Fibroblast of skin of abdomen (primary cell): Measurements from ENCODE around the gene ZPBP2.
"Not testable (repeated sequence)": the region's sequence is repeated elsewhere in the genome, so short reads cannot be mapped to it uniquely, and the experiment has no call there.

Experiments used
- DNase-seq: peaks from one replicate; pipeline ENCODE4 v3.0.0-alpha.2; 2013

The ZPBP2 gene

DNA sequence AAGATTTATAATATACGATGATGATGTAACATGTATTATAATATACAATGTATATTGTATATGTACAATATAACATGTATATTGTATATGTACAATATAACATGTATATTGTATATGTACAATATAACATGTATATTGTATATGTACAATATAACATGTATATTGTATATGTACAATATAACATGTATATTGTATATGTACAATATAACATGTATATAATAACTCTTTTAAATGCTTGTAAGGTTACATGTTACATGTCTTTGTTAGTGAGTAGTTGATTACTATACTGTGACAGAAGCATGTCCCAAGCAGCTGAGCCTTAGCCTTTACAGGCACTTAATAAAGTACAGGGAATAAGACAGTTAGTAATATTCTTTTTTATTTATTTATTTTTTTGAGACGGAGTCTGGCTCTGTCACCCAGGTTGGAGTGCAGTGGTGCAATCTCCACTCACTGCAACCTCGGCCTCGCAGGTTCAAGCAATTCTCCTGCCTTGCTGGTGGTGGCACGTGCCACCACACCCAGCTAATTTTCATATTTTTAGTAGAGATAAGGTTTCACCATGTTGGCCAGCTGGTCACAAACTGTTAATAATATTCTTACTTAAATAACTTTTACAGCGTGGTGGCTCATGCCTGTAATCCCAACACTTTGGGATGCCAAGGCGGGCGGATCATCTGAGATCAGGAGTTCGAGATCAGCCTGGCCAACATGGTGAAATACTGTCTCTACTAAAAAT is 11.9 kb upstream of the ZPBP2 start:
- not testable (repeated sequence) for DNase-seq

GRCh38 chr17:39861235-39861634 is 6.8 kb upstream of the ZPBP2 start:
- no peak for DNase-seq

DNA sequence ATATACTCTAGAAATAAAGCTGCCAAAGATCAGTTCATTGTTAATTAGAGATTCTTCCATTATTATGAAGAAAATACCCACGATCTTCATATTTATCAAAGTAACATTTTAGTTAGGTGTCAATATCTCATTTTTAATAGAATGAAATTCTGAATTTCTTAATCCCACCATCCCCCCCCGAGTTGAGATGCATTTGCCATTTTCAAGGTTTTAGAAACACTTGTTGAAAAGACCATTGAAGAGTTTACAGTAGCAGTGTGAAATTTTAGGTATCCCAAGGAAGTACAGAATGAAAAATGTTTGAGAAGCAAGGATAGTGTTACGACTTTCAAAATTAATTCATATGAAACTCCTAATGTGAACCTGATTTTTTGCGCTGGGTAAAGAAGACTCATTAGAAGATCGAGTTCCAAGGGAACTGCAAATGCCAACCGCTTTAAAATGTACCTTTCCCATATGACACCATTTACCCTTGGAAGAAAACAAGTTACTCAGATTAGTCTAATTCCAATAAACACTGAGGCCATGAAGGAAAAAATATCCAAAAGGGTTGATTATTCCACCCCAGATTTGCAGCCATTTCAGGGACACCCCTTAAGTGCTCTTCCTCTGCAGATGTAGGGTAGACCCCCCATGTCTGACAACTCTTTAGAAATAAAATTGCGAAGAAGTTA is 4.6 kb upstream of the ZPBP2 start:
- DNase-seq = no peak

DNA sequence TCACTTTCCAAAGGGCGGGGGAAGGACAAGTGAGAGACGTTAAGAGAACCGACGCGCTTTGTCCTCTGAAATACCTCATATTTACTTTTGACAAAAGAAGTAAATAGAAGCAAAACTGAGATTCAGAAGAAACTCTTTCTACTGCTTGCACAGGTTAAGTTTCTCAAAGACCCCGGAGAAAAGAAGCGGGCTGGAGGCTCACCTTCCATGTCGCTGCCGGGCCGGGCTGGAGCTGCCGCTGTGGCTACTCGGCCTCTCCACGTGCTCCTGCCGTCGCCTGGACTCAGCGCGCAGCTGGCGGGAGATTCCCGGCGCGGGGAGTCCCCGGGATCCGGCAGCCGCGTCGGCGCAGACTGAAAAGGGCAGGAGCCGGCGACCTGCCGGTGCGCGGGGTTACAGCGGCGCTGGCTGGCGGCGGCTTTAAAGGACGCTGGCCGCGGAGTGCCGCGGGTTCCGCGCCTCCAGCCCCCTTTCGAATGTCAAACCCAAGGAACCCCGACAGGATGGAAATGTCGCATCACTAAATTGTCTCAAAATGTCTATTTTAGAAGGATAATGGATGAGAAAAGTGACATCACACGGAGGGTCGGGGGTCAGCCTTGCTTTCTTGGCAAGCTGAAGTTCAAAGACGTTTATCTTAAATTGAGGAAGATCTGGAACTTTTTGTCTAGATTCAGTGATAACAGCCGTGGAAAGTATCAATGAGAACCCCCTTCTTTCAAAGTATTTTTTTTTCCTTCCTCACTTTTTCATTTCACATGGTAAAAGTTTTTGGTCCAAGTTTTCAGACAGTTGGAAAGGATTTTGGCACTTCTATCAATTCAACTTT is 3.9 kb upstream of the ZPBP2 start, which contains the start of gene IKZF3:
Gene IKZF3, minus strand, starts transcription at position 395 of the 829 bp plus-strand sequence. Its CDS starts 186 bp downstream, at position 209.
- peak; percentile 11 for DNase-seq

DNA sequence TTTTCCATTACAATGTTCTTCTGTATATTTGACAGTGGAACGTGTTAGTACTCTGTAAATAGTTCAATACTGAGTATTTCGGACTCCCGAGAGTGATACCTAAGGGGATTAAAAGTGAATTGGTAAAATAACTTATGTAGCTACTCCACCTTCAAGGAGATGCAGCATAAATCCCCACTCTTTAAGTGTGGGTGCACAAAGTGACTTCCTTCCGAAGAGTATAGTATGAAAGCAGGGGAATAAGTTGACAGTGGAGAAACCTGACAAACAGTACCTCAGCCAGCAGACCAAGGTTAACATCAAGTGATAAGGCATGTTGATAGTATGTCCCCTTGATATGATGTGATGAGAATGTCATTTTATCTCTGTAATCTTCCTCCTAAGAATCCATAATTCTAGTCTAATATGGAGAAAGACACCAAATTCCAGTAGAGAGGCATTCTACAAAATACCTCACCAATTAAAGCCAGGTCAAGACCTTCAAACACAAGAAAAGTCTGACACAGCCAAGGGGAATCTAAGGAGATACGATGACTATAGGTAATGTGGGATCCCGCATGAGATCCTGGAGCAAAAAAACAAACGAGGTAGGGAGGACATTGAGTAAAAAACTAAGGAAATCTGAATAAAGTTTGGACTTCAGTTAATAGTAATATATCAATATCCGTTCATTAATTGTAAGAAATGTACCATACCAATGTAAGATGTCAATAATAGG is 1.8 kb upstream of the ZPBP2 start:
- no peak for DNase-seq

- DNase-seq = no peak
Observed at GRCh38 chr17:39867084-39867879, 720 bp upstream of the ZPBP2 start.

DNA sequence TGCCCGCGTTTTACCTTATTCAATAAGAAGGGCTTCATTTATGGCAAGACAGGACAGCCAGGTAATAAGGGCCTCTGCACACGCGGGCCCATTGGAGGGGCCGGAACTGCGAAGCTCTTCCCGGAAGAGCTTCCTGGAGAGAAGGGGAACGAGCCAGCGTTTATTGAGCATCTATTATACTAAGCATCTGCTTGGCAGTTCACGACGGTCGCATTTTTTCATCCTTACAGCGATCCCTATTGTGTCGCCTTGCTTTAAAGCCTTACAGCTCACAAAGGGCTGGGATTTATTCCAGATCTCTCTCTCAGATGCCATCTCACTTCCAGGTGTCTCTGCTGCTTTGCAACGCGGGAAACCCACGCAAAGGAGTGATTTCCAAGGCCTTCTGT is 546 bp downstream of the ZPBP2 start:
- no peak for DNase-seq

DNA sequence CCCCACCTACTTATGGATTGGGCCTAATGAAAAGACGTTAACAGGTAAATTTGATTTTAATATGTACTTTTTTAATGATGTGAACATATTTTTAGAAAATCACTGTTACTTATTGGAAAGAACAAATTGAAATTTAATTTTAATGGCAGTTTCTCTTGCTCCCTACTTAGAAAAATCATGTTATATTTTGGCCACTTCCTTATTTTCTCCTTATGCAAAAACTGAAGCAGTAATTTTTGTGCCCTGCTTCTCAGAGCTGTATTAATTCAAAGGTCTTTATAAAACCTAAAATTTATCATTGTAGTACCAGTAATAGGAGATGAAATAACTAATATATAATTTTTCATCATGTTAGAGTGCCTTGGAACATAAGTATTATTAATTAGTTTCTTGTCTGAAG is 2.8 kb downstream of the ZPBP2 start:
- DNase-seq = no peak

DNA sequence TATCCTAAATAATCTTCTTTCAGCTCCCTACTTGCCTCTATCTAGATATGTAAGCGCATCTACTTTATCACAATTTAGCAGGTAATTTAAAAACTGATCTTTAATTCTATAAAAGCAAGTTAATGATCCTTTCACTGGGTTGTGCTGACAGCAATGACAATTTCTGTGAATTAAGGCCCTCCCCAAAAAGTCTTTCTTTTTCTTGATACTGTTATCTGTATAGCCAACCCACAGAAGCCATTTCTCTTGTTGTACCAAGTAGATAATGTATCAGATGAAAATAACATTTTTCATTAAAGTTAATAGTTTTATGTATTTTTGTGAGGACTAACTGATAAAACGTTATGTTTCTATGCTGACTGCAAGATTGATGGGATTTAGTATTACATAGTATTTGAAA is 3.8 kb downstream of the ZPBP2 start:
- DNase-seq = no peak

DNA sequence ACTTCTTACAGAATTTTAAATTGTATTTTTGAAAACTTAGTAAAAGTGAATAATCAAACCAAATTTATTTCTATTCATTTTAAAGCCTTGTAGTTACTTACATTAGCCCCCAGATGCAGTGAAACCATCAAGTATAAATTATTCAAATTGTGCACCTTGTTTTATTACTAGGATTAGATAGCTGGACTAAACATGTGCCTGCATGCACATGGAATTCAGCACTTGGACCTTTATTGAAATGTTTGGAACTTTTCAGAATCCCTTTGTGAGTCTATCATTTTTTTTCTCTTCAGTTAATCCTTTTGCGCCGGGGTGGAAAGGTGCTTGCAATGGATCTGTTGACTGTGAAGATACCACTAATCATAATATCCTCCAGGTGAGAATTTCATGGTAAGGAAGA is 4.7 kb downstream of the ZPBP2 start:
- peak; percentile 33 for DNase-seq

DNA sequence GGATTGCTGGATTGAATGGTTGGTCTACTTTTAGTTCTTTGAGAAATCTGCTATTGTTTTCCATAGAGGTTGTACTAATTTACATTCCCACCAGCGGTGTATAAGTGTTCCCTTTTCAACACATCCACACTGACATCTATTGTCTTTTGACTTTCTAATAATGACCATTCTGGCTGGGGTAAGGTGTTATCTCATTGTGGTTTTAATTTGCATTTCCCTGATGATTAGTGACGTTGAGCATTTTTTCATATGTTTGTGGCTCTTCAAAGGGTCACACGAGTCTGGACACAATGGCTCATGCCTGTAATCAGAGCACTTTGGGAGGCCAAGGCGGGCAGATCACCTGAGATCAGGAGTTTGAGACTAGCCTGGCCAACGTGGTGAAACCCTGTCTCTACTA is 18.1 kb downstream of the ZPBP2 start:
- DNase-seq = not testable (repeated sequence)

GRCh38 chr17:39887078-39887477 is 19.1 kb downstream of the ZPBP2 start:
- no peak for DNase-seq

- DNase-seq = no peak
Observed at GRCh38 chr17:39889200-39889599, 21.2 kb downstream of the ZPBP2 start.

DNA sequence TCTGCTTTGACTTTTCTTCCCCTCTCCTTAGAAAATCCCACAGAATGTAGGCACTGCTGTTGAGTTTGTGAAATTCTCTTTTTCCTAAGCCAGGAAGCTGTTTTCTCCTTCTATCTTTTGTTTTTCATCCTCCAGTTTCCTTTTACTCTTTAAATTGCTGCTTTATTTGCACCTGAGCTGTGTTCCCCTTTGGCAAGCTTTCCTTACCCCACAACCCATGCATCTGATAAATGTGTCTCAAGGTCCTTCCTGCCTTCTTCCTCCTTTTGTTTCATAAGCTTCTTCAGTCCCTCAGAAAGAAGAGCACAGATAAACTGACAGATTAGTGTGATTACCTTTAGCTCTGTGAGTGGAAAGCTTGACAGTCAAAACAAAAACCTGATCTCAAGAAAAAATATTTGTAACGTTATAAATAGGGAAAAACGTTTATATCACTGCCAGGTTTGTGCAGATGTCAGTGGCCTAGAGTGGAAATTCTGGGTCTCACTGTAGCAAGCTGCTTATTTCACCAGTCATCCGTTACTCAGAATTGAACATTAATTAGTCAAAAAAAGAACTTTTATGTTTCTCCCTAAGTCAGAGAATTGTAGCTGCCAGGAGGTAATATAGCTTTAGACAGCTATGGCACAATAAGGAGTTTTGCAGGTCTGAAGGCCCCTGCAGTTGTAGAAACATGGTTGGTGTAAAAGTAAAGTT is 26.8 kb downstream of the ZPBP2 start:
- no peak for DNase-seq

GRCh38 chr17:39898088-39898487 is 30.1 kb downstream of the ZPBP2 start:
- no peak for DNase-seq

DNA sequence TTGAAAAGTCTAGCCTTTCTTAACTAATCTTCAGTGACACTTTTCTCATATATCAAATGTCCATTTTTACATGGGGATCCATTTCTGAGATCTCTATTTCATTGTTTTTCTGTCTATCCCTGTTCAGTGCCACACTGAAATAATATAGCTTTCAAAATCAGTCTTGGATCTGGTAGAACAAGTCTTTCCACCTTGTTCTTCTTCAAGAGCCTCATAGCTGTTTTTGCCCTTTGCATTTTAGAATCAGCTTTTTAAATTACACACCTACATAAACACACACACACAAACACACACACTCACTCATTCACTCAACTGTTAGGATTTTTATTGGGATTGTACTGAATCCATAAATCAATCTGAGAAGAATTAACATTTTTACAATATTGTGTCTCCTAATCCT is 31.2 kb downstream of the ZPBP2 start:
- DNase-seq = no peak

GRCh38 chr17:39902027-39902426 is 34.0 kb downstream of the ZPBP2 start:
- DNase-seq = not testable (repeated sequence)

DNA sequence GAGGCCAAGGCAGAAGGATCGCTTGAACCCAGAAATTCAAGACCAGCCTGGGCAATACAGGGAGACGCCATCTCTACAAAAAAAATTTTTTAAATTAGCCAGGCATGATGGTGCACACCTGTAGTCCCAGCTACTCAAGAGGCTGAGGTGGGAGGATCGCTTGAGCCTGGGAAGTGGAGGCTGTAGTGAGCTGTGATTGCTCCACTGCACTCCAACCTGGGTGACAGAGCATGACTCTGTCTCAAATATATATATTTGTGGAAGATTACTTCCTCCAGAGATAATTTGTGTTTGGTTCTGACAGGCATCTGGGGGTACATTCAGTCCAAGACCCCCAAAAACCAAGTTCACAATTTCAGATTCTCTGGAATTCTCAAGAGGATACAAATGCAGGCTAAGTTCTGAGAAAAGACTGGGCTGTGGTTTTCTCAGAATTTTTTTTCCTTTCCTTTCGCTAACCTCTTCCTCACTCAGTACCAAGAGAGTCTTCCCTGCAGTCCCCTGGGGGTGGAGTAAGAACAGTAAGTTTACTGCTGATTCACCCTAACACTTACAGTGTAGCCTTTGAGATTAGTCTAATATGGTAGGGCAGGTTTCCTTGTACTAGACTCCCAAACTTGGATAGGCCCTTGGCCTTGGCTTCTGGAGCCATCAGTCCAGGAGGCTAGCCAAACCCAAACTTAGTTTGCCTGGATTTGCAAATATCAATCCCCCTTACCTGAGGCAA is 35.3 kb downstream of the ZPBP2 start:
- DNase-seq = peak; percentile 24

DNA sequence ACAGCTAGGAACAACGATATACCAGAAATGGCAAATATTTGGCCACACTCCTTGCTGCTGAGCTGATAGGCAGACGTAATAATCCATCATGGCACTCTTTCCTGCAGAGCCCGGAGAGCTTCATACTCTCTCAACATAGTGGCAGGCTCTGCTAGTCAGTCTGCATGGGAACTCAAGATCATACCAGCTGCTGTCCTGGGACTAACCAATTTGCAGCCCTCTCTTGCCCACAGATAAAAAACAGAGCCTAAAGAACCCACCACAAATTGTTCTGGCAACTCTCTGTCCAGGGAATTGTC is 36.9 kb downstream of the ZPBP2 start:
- no peak for DNase-seq

- DNase-seq = no peak
Observed at GRCh38 chr17:39908789-39909352, 40.9 kb downstream of the ZPBP2 start.
